NCI-H748 (cell line): ENCODE results near the gene UBQLN1.
"Not testable (repeated sequence)": the region's sequence is repeated elsewhere in the genome, so short reads cannot be mapped to it uniquely, and the experiment has no call there.

Source experiments
- DNase-seq: peaks from one replicate; lab custom pipeline; 2025; ENCODE audit not compliant: unreplicated experiment; lab: John Stamatoyannopoulos, UW

UBQLN1 gene

GRCh38 chr9:83707768-83708514 lies at the start of gene UBQLN1:
TSS of gene UBQLN1 (minus strand) at chr9:83707958. CDS start at chr9:83707679, 279 bp downstream.
- DNase-seq = peak; percentile 96

- DNase-seq = no peak
These were observed 46.7 kb upstream of the UBQLN1 start for GRCh38 chr9:83754383-83754977.

- DNase-seq = no peak
These were observed 41.9 kb upstream of the UBQLN1 start for GRCh38 chr9:83749706-83750105.

GRCh38 chr9:83744206-83744605 lies 36.4 kb upstream of the UBQLN1 start:
- DNase-seq = no peak

GRCh38 chr9:83733739-83734138 lies 26.0 kb upstream of the UBQLN1 start:
- no peak for DNase-seq

- DNase-seq = not testable (repeated sequence)
These were observed 21.0 kb upstream of the UBQLN1 start for GRCh38 chr9:83728591-83729368.

- no peak for DNase-seq
These were observed 16.7 kb upstream of the UBQLN1 start for GRCh38 chr9:83724436-83724835.

- DNase-seq = no peak
These were observed 15.2 kb upstream of the UBQLN1 start for GRCh38 chr9:83722726-83723495.

GRCh38 chr9:83721509-83721908 lies 13.8 kb upstream of the UBQLN1 start:
- no peak for DNase-seq

GRCh38 chr9:83715794-83716193 lies 8.0 kb upstream of the UBQLN1 start:
- no peak for DNase-seq

GRCh38 chr9:83715221-83715620 lies 7.5 kb upstream of the UBQLN1 start:
- DNase-seq = no peak

GRCh38 chr9:83714329-83714728 lies 6.6 kb upstream of the UBQLN1 start:
- DNase-seq = no peak

GRCh38 chr9:83708515-83709158 lies 879 bp upstream of the UBQLN1 start:
- peak; percentile 62 for DNase-seq

GRCh38 chr9:83707518-83707767 lies 315 bp downstream of the UBQLN1 start:
- no peak for DNase-seq

GRCh38 chr9:83706676-83707517 lies 861 bp downstream of the UBQLN1 start:
- DNase-seq = peak; percentile 75

GRCh38 chr9:83705219-83705651 lies 2.5 kb downstream of the UBQLN1 start:
- DNase-seq = not testable (repeated sequence)

- DNase-seq = no peak
These were observed 6.0 kb downstream of the UBQLN1 start for GRCh38 chr9:83701769-83702168.

GRCh38 chr9:83701286-83701685 lies 6.5 kb downstream of the UBQLN1 start:
- no peak for DNase-seq

- no peak for DNase-seq
These were observed 8.1 kb downstream of the UBQLN1 start for GRCh38 chr9:83699615-83700014.

- DNase-seq = no peak
These were observed 8.7 kb downstream of the UBQLN1 start for GRCh38 chr9:83698976-83699585.
